ENCODE data around the gene ZNF865. TPM values are rescaled to one million over a fixed set of nuclear protein-coding genes. Genes with fewer than 3 reads are reported as not detected.

The ZNF865 gene
- total RNA-seq: 2.6 and 3.5 TPM in 2 replicates

GRCh38 chr19:55605637-55606470 is at the start of gene ZNF865:
Gene ZNF865, plus strand, starts transcription at chr19:55605647. Its CDS starts 7,972 bp downstream, at chr19:55613619.

GRCh38 chr19:55580628-55581144 is 24.8 kb upstream of the ZNF865 start, which contains the start of gene ZNF579:
Gene ZNF579, minus strand, starts transcription at chr19:55580848. Its CDS starts 1,209 bp downstream, at chr19:55579639.

GRCh38 chr19:55599468-55599841 is 6.0 kb upstream of the ZNF865 start, which contains the start of gene FIZ1:
Gene FIZ1, minus strand, starts transcription at chr19:55599517. Its CDS starts 1,652 bp downstream, at chr19:55597865.

GRCh38 chr19:55599842-55600661 is 5.4 kb upstream of the ZNF865 start, which contains the start of gene ZNF524:
Gene ZNF524, plus strand, starts transcription at chr19:55600288. Its CDS starts 1,825 bp downstream, at chr19:55602113.

GRCh38 chr19:55624109-55625003 is 18.9 kb downstream of the ZNF865 start, which contains the start of gene ZNF784:
Gene ZNF784, minus strand, starts transcription at chr19:55624566. Its CDS starts 5 bp downstream, at chr19:55624561.

GRCh38 chr19:55640577-55641425 is 35.4 kb downstream of the ZNF865 start, which contains the start of gene ZNF580:
Gene ZNF580, plus strand, starts transcription at chr19:55641002. Its CDS starts 1,507 bp downstream, at chr19:55642509.

GRCh38 chr19:55643003-55643886 is 37.8 kb downstream of the ZNF865 start, which contains the start of gene ZNF581:
Gene ZNF581, plus strand, starts transcription at chr19:55643649. Its CDS starts 923 bp downstream, at chr19:55644572.

GRCh38 chr19:55647732-55648584 is 42.5 kb downstream of the ZNF865 start, which contains the start of gene CCDC106:
Gene CCDC106, plus strand, starts transcription at chr19:55648212. Its CDS starts 835 bp downstream, at chr19:55649047.

GRCh38 chr19:55654868-55655647 is 49.6 kb downstream of the ZNF865 start, which contains the start of gene U2AF2:
Gene U2AF2, plus strand, starts transcription at chr19:55655035. Its CDS starts 70 bp downstream, at chr19:55655105.

Other genes with a start within 250 kb of the ZNF865 start
- not detected in 2 replicates for gene GARIN5B, start 242.4 kb upstream of the ZNF865 start, total RNA-seq
- gene IL11, start 235.2 kb upstream of the ZNF865 start, total RNA-seq: 1.8 and 4.3 TPM in 2 replicates
- gene TMEM190, start 228.8 kb upstream of the ZNF865 start, total RNA-seq: not detected in 2 replicates
- gene TMEM238, start 221.4 kb upstream of the ZNF865 start, total RNA-seq: not detected in 2 replicates
- gene RPL28, start 219.7 kb upstream of the ZNF865 start, total RNA-seq: 437 and 447 TPM in 2 replicates
- gene UBE2S, start 197.9 kb upstream of the ZNF865 start, total RNA-seq: 121 and 166 TPM in 2 replicates
- not detected in 2 replicates for gene SHISA7, start 162.3 kb upstream of the ZNF865 start, total RNA-seq
- 120 and 181 TPM in 2 replicates for gene ISOC2, start 144.0 kb upstream of the ZNF865 start, total RNA-seq
- gene C19orf85, start 140.9 kb upstream of the ZNF865 start, total RNA-seq: 0.29 TPM in 1 of 2 replicates, not detected in the other
- gene ZNF628, start 129.0 kb upstream of the ZNF865 start, total RNA-seq: 2.5 and 2.6 TPM in 2 replicates
- gene NAT14, start 120.5 kb upstream of the ZNF865 start, total RNA-seq: 37.4 and 39.8 TPM in 2 replicates
- gene SSC5D, start 117.2 kb upstream of the ZNF865 start, total RNA-seq: 2.3 and 6.7 TPM in 2 replicates
- not detected in 2 replicates for gene SBK2, start 68.5 kb upstream of the ZNF865 start, total RNA-seq
- 0.58 TPM in 1 of 2 replicates, not detected in the other for gene SBK3, start 60.1 kb upstream of the ZNF865 start, total RNA-seq
- gene ZNF579, start 24.8 kb upstream of the ZNF865 start, total RNA-seq: 6.1 and 6.6 TPM in 2 replicates
- gene FIZ1, start 6.1 kb upstream of the ZNF865 start, total RNA-seq: 1.9 and 3.2 TPM in 2 replicates
- 10.5 and 35.7 TPM in 2 replicates for gene ZNF524, start 5.4 kb upstream of the ZNF865 start, total RNA-seq
- 3.7 and 6.6 TPM in 2 replicates for gene ZNF784, start 18.9 kb downstream of the ZNF865 start, total RNA-seq
- gene ZNF580, start 35.4 kb downstream of the ZNF865 start, total RNA-seq: 5.8 and 10.4 TPM in 2 replicates
- 19.9 and 23.0 TPM in 2 replicates for gene ZNF581, start 38.0 kb downstream of the ZNF865 start, total RNA-seq
- 8.3 and 11.5 TPM in 2 replicates for gene CCDC106, start 42.6 kb downstream of the ZNF865 start, total RNA-seq
- 201 and 229 TPM in 2 replicates for gene U2AF2, start 49.4 kb downstream of the ZNF865 start, total RNA-seq
- gene EPN1, start 69.6 kb downstream of the ZNF865 start, total RNA-seq: 104 and 157 TPM in 2 replicates
- not detected in 2 replicates for gene NLRP9, start 132.8 kb downstream of the ZNF865 start, total RNA-seq
- not detected in 2 replicates for gene RFPL4A, start 153.4 kb downstream of the ZNF865 start, total RNA-seq
- not detected in 2 replicates for gene RFPL4AL1, start 163.5 kb downstream of the ZNF865 start, total RNA-seq
- gene NLRP11, start 226.4 kb downstream of the ZNF865 start, total RNA-seq: not detected in 2 replicates
- gene NLRP4, start 230.9 kb downstream of the ZNF865 start, total RNA-seq: not detected in 2 replicates

Measured in myometrial cell (primary cell).